CD4-positive, alpha-beta T cell treated with Interferon alpha-2 for 1 hour (primary cell): Measurements from ENCODE around the gene CCL2.
A peak's percentile ranks its signal among the peaks of the same experiment; 100 is the strongest.

Experiments used
- DNase-seq, 2 donors: peaks; one replicate each; pipeline ENCODE4 v3.0.0-alpha.2; 2020 to 2022

Gene CCL2

GRCh38 chr17:34242587-34243363 is 12.3 kb upstream of the CCL2 start:
- DNase-seq: peak; percentile 13 to 37

GRCh38 chr17:34243364-34244320 is 11.4 kb upstream of the CCL2 start:
- DNase-seq: no peak

GRCh38 chr17:34245351-34245905 is 9.7 kb upstream of the CCL2 start:
- no peak for DNase-seq

- DNase-seq: peak; percentile 9 to 24
These were observed 8.6 kb upstream of the CCL2 start for GRCh38 chr17:34246446-34246845.

GRCh38 chr17:34246881-34247280 is 8.2 kb upstream of the CCL2 start:
- DNase-seq: no peak

GRCh38 chr17:34248511-34249024 is 6.5 kb upstream of the CCL2 start:
- DNase-seq: peak in 1 of 2 donors; percentile 8

- DNase-seq: no peak
These were observed 6.0 kb upstream of the CCL2 start for GRCh38 chr17:34249061-34249460.

GRCh38 chr17:34249478-34249877 is 5.6 kb upstream of the CCL2 start:
- DNase-seq: peak in 1 of 2 donors; percentile 8

- no peak for DNase-seq
These were observed 3.9 kb upstream of the CCL2 start for GRCh38 chr17:34251186-34251585.

GRCh38 chr17:34252095-34252443 is 3.0 kb upstream of the CCL2 start:
- peak in 1 of 2 donors; percentile 12 for DNase-seq

GRCh38 chr17:34252444-34253138 is 2.5 kb upstream of the CCL2 start:
- no peak for DNase-seq

- no peak for DNase-seq
These were observed 2.0 kb upstream of the CCL2 start for GRCh38 chr17:34253139-34253525.

GRCh38 chr17:34254146-34254545 is 939 bp upstream of the CCL2 start:
- DNase-seq: no peak

GRCh38 chr17:34255381-34255732 is 272 bp downstream of the CCL2 start:
- no peak for DNase-seq

- DNase-seq: no peak
These were observed 756 bp downstream of the CCL2 start for GRCh38 chr17:34255841-34256240.

GRCh38 chr17:34257299-34257985 is 2.4 kb downstream of the CCL2 start:
- no peak for DNase-seq

- no peak for DNase-seq
These were observed 2.9 kb downstream of the CCL2 start for GRCh38 chr17:34257986-34258326.

GRCh38 chr17:34259146-34259545 is 4.1 kb downstream of the CCL2 start:
- DNase-seq: no peak

GRCh38 chr17:34260861-34261260 is 5.8 kb downstream of the CCL2 start:
- no peak for DNase-seq

GRCh38 chr17:34261568-34262337 is 6.7 kb downstream of the CCL2 start:
- no peak for DNase-seq

GRCh38 chr17:34265711-34266110 is 10.6 kb downstream of the CCL2 start:
- no peak for DNase-seq

- DNase-seq: no peak
These were observed 14.9 kb downstream of the CCL2 start, which contains the start of gene CCL7 for GRCh38 chr17:34269969-34270368. TSS of gene CCL7 (plus strand) at chr17:34270221. CDS start at chr17:34270291, 70 bp downstream.
